Brain pericyte (primary cell): ENCODE data around the gene LETM1.

Source experiments
- DNase-seq: peaks from one replicate; pipeline ENCODE4 v3.0.0-alpha.2; 2012; ENCODE audit warnings: low read depth, low spot score

The LETM1 gene

GRCh38 chr4:1826531-1827350, 29.2 kb downstream of the LETM1 start:
- no peak for DNase-seq

- no peak for DNase-seq
Measured at GRCh38 chr4:1825326-1825725, 30.6 kb downstream of the LETM1 start.

DNA sequence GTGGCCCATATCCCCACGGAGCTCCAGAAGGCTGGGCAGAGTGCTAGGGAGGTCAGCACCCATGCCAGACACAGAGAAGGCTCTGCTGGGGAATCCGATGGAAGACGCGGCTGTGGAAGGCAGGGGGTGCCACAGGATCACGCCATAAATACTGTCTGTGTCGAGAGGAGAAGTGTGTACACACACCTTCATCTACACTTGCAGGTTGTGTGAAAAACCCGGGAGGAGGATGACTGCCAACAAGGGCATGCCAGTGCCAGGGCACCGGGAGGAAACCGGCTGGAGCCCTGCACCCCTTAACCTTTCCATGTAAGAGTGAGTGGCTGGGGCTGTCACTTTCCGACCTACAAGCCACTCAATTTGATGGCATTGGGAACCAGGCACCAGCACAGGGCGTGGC, 31.2 kb downstream of the LETM1 start:
- DNase-seq: no peak

DNA sequence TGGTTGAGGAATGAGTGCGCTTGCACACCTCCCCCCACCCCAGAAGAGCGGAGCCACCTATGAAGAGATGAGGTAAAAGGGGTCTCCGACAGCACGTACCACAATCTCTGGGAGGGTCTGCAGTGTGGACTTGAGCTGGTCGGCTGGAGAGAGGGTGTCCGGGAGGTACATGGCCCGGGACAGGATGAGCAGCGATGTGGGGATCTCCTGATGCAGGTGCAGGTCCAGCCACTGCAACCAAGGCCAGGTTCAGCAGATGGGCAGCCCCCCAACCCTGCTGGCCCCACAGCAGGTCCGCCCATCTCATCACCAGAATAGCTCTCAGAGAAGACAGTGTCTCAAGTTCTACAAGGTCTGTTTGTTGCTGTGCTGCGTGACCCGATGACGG, 32.4 kb downstream of the LETM1 start:
- no peak for DNase-seq

DNA sequence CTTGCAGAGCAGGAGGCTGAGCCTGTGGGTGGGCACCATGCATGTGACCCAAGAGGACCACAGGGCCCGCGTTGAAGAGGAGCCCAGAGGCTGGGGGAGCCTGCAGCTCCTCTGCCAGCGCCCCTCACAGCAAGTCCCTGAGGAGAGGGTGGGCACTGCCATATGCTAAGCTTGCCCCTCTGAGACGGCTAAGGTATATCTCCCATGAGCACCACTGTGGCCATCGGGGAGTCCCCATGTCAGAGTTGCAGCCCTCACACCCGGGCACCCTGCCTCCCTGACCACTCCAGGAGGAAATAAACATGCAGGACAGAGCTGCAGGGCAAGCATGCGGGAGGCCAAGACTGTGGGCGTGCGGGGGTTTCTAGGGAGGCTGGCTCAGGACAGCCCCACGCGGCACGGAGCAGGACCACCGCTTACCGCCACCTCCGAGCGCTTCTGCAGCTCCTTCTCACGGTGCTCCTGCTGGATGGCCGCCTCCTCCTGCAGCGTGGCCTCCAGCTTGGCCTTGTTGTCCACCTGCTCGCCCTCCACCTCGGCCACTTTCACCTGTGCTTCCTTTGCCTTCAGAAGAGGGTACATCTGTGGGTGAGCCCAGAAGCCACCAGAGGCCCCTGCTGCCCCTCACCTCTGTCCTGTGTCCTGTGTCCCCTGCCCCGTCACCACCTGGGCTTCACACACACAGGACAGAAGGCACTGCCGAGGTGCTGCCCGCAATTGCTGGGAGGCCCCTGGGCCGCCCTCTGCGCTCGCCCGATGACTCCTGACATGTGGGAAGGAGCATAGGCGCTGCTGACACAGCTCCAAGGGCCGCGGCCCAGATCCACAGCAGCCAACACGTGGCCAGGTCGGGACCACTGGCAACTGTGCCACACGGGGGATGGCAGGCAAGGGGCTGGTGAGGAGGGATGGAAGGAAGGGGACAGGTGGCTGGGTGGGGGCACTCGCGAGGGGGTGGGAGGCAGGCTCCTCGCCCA, 33.1 kb downstream of the LETM1 start:
- no peak for DNase-seq

- no peak for DNase-seq
Measured at GRCh38 chr4:1821679-1822567, 34.0 kb downstream of the LETM1 start.

DNA sequence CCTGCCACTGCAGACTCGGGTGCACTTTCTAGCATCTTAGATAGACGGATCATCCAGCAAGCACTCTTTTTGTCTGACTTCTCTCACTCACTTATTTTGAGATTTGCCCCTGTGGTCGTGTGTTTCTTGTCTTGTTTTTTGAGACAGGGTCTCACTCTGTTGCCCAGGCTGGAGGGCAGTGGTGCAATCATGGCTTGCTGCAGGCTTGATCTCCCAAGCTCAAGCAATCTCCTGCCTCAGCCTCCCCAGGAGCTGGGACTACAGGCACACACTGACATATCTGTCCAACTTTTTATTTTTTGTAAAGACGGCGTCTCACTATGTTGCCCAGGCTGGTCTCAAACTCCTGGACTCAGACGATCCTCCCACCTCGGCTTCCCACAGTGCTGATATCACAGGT, 36.1 kb downstream of the LETM1 start:
- no peak for DNase-seq

DNA sequence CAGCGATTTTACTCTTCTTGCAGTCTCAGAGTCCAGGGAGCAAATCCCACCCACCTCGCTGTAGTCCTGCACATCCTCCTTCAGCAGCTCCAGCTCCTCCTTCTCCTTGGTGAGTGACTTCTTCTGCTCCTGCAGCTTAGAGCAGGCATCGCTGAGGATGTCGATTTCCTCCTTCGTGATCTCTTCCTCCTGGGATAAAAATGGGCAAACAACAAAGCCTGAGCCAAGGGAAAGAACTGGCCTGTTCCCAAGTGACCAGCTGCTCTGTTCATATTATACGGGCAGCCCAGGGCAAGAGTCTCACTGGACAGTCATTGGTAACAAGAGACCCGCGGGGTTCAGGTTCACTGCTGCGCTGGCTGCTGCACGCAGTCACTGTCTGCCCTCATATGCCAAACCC, 36.7 kb downstream of the LETM1 start:
- DNase-seq: no peak

- DNase-seq: no peak
Measured at GRCh38 chr4:1815997-1816860, 39.7 kb downstream of the LETM1 start.

GRCh38 chr4:1815096-1815996, 40.6 kb downstream of the LETM1 start:
- no peak for DNase-seq

DNA sequence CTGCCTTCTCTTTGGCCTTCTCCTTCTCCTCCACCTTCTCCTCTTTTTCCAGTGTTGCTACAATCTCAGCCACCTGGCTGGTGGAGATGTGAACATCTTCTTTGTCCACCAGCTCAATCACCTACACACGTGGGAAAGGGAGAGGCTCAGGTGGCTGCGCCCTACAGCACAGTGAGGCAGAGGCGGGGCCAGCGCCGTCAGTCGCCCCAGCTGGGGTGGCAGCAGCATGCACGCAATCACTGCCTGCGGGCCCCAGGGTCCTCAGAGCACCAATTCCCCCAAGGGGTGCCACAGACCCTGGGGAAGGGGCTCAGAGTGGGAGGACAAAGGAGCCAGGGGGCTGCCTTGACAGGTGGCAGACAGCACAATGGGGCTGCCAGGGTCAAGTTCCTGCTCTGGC, 41.5 kb downstream of the LETM1 start:
- no peak for DNase-seq

GRCh38 chr4:1813915-1814314, 42.0 kb downstream of the LETM1 start:
- DNase-seq: no peak

DNA sequence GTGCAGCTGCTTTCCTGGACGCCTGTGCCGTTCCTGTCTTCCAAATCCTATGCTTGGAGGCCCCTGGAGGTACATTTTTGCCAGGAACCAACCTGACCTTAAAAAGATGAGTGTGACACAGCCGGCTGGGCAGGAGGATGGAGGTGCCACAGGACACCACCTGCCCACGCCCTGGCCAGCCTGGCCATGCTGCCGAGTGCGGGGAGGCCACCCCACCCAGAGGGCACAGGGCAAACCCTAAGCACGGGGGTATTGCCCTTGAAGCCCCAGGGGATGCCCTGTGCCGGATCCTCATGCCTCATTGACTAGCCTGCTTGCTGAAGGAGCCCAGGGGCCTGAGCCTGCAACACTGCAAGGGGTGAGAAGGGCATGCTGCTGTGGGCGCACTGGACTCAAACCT, 42.7 kb downstream of the LETM1 start:
- no peak for DNase-seq

GRCh38 chr4:1812720-1813119, 43.2 kb downstream of the LETM1 start:
- DNase-seq: no peak

GRCh38 chr4:1810765-1811164, 45.2 kb downstream of the LETM1 start:
- DNase-seq: no peak

DNA sequence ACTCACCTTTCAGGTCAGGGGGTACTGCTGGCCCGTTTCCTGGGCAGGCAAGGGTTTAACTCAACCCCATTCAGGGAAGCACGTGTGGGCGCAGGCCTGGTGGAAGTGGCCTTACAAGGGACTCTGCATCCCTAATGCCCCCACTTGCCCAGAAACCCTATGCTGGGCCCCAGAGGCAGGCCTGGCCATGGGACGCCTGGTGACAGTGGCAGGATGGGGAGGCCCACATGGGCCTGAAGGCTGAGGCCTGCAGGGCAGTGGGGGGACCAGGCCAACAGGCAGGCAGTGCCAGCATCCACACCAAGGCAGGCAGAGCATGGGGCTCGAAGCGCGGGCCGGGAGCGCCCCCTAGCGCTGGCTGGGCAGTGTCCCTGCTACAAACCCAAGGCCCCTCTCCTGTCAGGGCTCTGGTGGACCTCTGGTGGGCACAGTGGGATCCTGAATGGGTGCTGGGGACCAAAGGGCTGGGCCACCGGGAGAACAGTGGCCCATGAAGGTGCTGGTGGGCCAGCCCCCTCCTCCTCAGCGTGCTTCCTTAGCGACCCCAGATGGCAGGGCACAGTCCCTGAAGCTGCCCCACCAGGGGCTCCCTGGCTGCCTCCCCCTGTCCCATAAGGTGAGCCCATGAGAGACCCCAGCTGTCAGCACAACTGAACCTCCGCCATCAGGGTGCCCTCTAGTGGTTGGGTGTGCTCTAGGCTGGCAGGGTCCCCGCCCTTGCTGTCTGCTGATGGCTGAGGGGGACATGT, 46.0 kb downstream of the LETM1 start:
- DNase-seq: no peak

DNA sequence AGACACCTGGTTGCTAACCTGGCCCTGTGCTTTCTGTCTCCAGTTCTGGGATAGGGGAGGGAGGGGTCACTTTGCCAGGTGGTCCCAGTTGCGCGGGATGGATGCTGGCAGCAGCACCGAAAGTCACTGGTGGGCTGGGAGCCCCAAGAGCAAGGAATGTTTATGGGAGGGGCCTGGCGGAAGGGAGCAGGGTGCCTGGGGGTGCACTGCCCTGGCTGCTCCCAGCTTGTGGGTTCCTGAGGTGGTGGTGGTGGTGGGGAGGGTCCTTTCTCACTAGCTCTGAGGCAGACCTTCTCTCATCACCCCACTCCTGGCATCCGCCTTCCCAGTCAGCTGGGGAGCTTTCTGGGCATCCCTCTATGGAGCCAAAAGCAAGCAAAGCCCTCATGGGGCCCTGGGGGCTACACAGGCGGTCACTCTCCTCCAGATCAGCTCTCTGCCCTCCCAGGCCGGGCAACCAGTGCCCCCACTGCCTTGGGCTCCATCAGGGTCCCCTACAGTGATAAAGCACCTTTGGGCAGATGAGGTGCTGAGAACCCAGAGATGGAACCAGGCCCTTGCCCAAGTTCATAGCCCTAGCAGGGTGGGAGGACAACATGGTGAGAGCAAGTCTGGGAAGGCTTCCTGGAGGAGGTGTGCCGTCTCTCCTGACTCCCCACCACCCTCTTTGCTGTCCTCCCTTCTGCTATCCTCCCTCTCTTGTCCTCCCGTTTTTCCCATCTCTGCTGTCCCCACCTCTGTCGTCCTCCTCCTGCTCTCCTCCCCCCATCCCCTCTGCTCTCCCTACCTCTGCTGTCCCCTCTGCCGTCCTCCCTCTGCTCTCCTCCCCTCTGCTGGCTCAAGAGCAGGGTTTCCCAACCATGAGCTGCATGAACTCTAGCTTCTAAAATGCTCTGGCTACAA, 46.9 kb downstream of the LETM1 start:
- DNase-seq: no peak

GRCh38 chr4:1808396-1808795, 47.6 kb downstream of the LETM1 start:
- no peak for DNase-seq
